ENCODE results near the gene KCNN4.

DNA sequence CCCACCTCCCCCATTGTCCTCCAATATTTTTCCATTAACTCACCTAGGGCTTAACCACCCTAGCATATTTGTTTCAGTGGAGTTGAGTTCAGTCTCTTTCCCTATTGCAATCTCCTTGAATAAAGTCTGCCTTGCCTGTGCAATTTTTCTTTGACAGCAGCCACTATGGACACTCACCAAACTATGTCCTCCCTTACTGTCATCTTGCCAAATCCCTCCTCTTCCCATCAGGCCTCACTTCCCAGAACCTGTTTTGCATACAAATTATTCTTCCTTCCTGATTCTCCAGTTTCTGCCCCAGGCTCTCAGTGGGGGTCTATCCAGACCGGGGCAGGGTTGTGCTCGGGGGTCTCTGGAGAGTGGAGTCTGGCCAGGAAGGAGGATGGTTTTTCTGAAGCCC lies 23.7 kb upstream of the KCNN4 start:
- no peak for TF ChIP-seq POLR2A (IDR thresholded peaks at IDR 0.05)
- TF ChIP-seq, protein P1, sequence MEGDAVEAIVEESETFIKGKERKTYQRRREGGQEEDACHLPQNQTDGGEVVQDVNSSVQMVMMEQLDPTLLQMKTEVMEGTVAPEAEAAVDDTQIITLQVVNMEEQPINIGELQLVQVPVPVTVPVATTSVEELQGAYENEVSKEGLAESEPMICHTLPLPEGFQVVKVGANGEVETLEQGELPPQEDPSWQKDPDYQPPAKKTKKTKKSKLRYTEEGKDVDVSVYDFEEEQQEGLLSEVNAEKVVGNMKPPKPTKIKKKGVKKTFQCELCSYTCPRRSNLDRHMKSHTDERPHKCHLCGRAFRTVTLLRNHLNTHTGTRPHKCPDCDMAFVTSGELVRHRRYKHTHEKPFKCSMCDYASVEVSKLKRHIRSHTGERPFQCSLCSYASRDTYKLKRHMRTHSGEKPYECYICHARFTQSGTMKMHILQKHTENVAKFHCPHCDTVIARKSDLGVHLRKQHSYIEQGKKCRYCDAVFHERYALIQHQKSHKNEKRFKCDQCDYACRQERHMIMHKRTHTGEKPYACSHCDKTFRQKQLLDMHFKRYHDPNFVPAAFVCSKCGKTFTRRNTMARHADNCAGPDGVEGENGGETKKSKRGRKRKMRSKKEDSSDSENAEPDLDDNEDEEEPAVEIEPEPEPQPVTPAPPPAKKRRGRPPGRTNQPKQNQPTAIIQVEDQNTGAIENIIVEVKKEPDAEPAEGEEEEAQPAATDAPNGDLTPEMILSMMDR (IDR thresholded peaks at IDR 0.05) = no peak

Measured in thyroid gland (tissue), 4 donors.